ENCODE data around the gene NUDT16L1. TPM values are rescaled to one million over a fixed set of nuclear protein-coding genes. Genes with fewer than 3 reads are reported as not detected.

NUDT16L1 gene
- total RNA-seq, 2 donors from 2014 or later = 18.7 to 25.4 TPM

DNA sequence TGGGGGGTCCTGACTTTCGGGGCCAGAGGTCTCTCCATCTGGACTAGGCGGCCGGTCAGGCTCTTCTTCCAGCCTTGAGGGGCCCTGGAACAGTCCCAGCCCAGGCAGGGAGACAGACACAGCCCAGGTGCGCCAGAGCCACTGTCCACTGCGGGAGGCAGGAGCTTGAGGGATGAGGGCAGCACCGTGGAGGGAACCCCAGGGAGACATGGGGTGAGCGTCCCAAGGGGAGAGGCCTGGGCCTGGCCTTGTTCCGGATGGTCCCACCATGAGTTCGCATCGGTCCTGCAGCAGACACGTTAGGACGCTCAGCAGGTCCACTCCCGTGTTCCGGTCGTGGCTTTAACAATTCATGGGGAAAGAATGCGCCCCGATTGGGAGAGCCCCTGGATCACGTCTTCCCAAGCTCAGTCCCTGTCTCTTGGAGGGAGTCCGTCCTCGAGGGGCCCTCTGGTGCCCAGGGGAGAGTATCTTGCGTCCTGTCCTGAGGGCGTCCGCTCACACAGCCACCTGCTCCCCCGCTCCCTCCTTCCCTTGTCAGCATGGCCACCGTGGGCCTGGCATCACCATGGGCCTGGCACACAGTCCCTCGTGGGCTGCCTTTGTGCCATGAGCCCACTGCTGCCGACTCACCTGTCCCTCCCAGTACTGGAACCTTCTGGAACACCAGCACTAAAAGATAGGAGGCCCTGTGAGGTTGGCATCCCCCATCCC is 6.7 kb upstream of the NUDT16L1 start:
- Histone ChIP-seq H3K4me1 (no peaks in the 10 kb centered on the region), H3K4me3 (no peak overlapping the region), H3K9me3 (no peaks in the 10 kb centered on the region), H3K27me3 (no peaks in the 10 kb centered on the region), H3K36me3 (replicated peaks in 1 of 2; ENCODE audit: insufficient read depth in 1 of 2, low read depth in 2 of 2) (peaks cover 0 to 13% of the 10 kb centered on the region in 2 donors), H3K27ac (no peak overlapping the region)
- no peak for DNase-seq
- ATAC-seq = no peak
- intact Hi-C loops (cut with DNase I) = no loop called here
- TF ChIP-seq, protein P1, sequence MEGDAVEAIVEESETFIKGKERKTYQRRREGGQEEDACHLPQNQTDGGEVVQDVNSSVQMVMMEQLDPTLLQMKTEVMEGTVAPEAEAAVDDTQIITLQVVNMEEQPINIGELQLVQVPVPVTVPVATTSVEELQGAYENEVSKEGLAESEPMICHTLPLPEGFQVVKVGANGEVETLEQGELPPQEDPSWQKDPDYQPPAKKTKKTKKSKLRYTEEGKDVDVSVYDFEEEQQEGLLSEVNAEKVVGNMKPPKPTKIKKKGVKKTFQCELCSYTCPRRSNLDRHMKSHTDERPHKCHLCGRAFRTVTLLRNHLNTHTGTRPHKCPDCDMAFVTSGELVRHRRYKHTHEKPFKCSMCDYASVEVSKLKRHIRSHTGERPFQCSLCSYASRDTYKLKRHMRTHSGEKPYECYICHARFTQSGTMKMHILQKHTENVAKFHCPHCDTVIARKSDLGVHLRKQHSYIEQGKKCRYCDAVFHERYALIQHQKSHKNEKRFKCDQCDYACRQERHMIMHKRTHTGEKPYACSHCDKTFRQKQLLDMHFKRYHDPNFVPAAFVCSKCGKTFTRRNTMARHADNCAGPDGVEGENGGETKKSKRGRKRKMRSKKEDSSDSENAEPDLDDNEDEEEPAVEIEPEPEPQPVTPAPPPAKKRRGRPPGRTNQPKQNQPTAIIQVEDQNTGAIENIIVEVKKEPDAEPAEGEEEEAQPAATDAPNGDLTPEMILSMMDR (IDR thresholded peaks at IDR 0.05) = no peak
- TF ChIP-seq POLR2A (IDR thresholded peaks at IDR 0.05) = no peak
- 91 to 98% methylated on average over 7 to 23 of the region's 27 CpGs for WGBS, 2 donors

DNA sequence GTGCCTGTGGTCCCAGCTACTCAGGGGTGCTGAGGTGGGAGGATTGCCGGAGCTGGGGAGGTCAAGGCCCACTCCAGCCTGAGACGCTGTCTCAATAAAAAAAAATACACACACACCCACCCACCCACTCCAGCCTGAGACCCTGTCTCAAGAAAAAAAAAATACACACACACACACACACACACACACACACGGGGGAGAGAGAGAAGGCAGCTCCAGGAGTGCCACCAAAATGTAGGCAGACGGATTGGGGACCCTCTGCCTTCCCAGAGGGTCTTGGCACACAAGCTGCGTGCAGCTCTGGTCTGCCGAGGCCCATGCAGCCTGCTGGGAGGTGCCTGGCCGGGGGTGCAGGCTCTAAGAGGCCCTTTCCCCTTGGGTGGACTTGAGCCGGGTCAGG is 5.9 kb upstream of the NUDT16L1 start:
- H3K27ac ChIP-seq = no peak overlapping the region
- H3K36me3 ChIP-seq (replicated peaks in 1 of 2; ENCODE audit: insufficient read depth in 1 of 2, low read depth in 2 of 2) = peaks cover 0 to 10% of the 10 kb centered on the region in 2 donors
- WGBS, 2 donors = 90 to 92% methylated on average over 3 to 8 of the region's 8 CpGs
- H3K4me3 ChIP-seq = no peak overlapping the region
- intact Hi-C loops (cut with DNase I) = no loop called here
- H3K4me1 ChIP-seq = peaks cover 3% of the 10 kb centered on the region
- ATAC-seq (no peak), DNase-seq (no peak)
- no peaks in the 10 kb centered on the region for H3K9me3 ChIP-seq
- TF ChIP-seq, protein P1 (IDR thresholded peaks at IDR 0.05) = no peak
- TF ChIP-seq POLR2A (IDR thresholded peaks at IDR 0.05) = no peak
- H3K27me3 ChIP-seq = no peaks in the 10 kb centered on the region

DNA sequence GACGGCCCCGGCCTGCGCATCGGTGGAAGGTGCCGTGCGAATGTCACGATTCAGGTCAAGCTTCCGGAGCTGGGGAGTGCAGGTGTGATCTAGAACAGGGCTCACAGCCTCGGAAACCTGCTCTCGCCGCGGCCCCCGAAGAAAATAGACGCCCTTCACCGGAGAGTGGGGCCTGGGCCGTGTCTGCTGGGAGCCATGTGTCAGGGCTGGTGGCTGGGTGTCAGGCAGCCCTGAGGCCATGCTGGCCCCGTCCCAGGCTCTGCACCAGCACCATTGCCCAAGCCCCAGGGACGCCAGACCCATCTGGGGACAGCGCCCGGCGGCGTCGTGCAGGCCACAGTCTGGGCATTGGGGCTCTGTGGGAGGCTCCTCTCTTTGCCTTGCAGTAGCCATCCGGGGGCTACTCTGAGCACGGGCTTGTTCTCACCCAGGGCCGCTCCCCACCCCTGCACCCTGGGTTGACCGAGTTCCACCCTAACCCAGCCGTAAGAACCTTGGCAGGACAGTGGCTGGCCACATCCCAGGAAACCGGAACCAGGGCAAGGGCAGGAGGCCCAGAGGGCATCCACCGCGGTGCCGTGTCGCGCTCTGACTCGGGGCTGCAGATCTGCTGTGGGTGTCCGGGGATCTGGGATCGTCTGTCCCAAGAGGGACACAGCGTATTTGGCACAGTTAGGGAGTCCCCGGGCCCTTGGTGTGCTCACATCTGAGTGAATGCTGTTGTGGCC is 5.3 kb upstream of the NUDT16L1 start:
- ATAC-seq = no peak
- no peak overlapping the region for H3K4me3 ChIP-seq
- H3K9me3 ChIP-seq = no peaks in the 10 kb centered on the region
- TF ChIP-seq, protein P1 (IDR thresholded peaks at IDR 0.05) = no peak
- TF ChIP-seq POLR2A (IDR thresholded peaks at IDR 0.05) = no peak
- H3K4me1 ChIP-seq = peaks cover 10% of the 10 kb centered on the region
- no peak for DNase-seq
- intact Hi-C loops (cut with DNase I) = no loop called here
- 86 to 92% methylated on average over 7 to 34 of the region's 39 CpGs for WGBS, 2 donors
- H3K27ac ChIP-seq = no peak overlapping the region
- no peaks in the 10 kb centered on the region for H3K27me3 ChIP-seq
- peaks cover 0 to 10% of the 10 kb centered on the region in 2 donors for H3K36me3 ChIP-seq (replicated peaks in 1 of 2; ENCODE audit: insufficient read depth in 1 of 2, low read depth in 2 of 2)

DNA sequence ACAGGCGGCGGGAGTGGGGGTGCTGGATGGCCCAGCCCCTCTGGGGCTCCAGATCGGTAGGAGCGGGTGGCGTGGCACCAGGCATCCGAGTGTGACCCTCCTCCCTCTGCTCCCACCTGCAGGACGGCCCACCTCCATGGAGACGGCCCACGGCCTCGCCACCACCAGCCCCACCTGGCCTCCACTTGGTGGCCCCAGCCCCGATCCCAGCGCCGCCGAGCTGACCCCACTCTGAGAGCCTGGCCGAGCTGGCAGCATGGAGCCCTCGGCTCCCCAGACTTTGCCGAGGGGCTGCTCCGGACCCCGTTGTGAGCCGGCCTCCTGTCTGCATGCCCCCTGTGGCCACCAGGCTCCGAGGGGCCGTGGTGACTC is 4.7 kb upstream of the NUDT16L1 start:
- Histone ChIP-seq H3K27me3 (no peaks in the 10 kb centered on the region), H3K4me3 (no peak overlapping the region), H3K36me3 (replicated peaks in 1 of 2; ENCODE audit: insufficient read depth in 1 of 2, low read depth in 2 of 2) (peaks cover 0 to 10% of the 10 kb centered on the region in 2 donors), H3K27ac (no peak overlapping the region), H3K4me1 (peaks cover 11% of the 10 kb centered on the region), H3K9me3 (no peaks in the 10 kb centered on the region)
- WGBS, 2 donors = 92 to 95% methylated on average over 12 to 22 of the region's 22 CpGs
- TF ChIP-seq, protein P1 (IDR thresholded peaks at IDR 0.05) = no peak
- TF ChIP-seq POLR2A (IDR thresholded peaks at IDR 0.05) = no peak
- ATAC-seq = no peak
- intact Hi-C loops (cut with DNase I) = no loop called here
- no peak for DNase-seq
